Measurements from ENCODE around the gene DOK4.

DNA sequence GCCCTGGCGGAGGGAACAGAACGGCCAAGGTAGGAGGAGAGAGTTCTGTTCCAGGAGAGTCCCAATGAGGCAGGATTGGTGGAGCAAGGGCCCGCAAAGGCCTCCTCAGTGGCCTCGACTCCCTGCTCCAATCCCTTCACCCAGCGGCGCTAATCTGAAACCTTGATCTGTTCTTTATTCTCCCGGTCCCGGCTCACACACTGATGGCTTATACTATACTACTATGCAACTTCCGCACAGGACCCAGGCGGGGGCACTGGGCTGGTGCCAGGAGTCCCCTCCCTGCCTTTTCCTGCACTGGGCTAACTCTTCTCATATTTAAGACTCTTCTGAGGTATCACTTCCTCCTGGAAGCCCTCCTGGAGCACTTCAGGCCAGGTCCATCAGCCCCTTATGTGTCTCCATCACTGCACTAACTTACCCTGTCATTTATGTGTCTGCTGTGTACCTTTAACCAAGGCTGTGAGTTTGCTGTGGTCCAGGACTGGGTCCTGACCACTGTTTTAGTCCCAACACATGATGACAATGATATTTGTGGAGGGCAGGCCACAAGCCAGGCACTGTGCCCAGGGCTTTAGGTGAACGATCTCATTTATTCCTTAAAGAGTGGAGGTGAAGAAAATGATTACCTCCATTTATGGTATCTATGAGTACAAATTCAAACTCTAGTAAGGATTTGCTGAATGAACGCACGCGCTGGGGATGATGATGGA is 43.3 kb upstream of the DOK4 start:
- TF ChIP-seq, protein P1, sequence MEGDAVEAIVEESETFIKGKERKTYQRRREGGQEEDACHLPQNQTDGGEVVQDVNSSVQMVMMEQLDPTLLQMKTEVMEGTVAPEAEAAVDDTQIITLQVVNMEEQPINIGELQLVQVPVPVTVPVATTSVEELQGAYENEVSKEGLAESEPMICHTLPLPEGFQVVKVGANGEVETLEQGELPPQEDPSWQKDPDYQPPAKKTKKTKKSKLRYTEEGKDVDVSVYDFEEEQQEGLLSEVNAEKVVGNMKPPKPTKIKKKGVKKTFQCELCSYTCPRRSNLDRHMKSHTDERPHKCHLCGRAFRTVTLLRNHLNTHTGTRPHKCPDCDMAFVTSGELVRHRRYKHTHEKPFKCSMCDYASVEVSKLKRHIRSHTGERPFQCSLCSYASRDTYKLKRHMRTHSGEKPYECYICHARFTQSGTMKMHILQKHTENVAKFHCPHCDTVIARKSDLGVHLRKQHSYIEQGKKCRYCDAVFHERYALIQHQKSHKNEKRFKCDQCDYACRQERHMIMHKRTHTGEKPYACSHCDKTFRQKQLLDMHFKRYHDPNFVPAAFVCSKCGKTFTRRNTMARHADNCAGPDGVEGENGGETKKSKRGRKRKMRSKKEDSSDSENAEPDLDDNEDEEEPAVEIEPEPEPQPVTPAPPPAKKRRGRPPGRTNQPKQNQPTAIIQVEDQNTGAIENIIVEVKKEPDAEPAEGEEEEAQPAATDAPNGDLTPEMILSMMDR (IDR thresholded peaks at IDR 0.05 in 4 of 5, conservative IDR thresholded peaks at IDR 0.05 in 1 of 5), result no peak
- no peak for TF ChIP-seq POLR2A (IDR thresholded peaks at IDR 0.05)
